HG02623 (cell line): ENCODE measurements around the gene MEAF6.
"Not testable (repeated sequence)": the region's sequence is repeated elsewhere in the genome, so short reads cannot be mapped to it uniquely, and the experiment has no call there.

ENCODE experiments used
- ATAC-seq: cut with Tn5 transposase; IDR thresholded peaks from one replicate; pipeline ENCODE4 v1.9.1; 2021; ENCODE audit warnings: moderate library complexity; ENCODE audit not compliant: unreplicated experiment

Gene MEAF6

DNA sequence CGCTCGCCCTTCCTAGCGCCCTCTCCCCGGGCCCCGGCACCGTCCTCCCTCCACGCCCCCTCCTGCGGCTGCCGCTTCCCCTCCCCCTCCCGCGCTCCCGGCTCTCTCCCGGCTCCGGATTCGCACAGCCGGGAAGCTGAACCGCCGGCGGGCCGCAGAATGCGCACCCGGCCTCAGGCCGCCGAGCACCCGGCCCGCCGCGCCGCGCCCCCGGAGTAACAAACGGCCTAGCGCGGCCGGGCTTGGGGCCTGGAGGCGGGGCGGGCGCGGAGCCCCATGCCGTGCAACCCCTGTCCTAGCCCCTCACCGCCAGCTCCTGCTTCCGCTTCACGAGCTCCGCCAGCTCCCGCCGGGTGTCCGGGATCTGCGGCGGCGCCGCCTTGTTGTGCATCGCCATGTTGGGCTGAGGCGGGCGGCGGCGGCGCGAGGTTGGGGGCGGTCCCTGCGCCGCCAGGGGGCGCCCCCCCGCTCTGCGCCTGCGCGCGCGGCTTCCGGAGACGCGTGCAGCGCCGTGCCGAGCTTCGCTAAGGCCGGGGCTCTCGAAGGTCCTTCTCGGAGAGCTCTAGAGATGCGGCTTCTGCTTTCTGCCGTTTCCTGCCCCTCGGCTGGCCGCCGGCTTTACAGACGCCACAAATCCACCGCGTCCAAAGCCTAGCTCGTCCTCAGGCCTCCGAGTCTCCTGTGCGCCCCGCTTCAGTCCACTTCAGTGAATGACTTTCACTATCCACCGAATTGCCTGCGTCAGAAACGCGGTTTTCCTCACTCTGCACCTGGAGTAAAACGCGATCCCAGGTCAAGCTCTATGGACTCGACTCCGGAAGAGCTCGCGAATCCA is at the start of gene MEAF6:
MEAF6 (minus strand) TSS at position 417 of the 835 bp plus-strand sequence; CDS start at position 397, 20 bp downstream.
- peak; percentile 87 for ATAC-seq

DNA sequence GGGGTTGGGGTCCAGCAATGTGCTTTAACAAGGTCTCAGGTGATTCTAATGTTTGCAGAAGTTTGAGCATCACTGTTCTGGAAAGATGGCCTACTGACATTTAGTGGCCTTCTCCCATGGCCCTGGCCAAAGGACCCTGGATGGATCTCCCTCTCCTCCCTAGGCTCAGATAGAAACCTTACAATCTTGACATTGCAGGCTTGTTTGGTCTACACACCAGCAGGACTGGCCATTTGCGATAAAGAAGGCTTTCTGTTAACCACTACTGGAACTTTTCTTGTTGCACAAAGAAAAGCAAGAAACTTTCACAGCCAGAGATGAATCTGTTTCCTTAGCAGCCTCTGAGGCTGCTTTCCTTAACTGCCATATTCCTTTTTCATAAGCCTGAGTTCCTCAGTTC is 48.4 kb upstream of the MEAF6 start:
- no peak for ATAC-seq

DNA sequence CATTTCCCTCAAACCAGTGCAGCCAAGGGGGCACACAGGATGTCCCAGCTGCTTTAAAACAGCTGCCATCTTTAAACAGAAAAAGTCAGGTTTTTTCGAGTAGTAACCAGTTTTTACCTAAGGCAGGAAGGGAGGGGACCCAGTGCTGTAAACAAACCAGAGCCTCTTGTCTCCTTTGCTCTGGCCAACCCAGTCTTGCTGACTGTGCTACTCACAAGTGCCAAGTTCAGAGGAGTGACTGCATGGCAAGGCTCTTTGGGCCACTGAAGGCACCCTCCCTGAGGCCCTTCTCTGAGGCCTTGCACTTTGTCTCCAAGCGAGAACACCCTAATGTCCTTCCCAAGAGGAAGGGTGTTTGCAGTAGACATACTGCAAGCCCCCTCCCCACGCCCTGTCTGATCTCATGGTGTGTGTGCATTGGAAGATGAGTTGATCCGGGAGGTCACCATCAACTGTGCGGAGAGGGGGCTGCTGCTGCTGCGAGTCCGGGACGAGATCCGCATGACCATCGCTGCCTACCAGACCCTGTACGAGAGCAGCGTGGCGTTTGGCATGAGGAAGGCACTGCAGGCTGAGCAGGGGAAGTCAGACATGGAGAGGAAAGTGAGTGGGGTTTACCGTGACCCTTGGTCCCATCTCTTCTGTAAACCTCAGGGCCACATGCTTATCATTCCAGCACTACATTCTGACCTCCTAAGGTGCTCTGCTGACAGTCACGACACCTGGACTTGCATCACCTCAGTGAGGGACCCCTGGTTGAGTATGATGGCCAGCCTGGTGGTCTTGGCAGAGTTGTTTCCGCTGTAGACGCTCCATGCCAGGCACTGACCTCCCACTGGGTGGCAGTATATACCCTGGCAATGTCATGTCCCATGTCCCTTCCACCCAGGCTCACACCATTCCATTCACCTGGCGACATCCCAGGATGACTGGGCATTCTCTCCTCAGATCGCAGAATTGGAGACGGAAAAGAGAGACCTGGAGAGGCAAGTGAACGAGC is 46.9 kb upstream of the MEAF6 start:
- ATAC-seq: no peak

DNA sequence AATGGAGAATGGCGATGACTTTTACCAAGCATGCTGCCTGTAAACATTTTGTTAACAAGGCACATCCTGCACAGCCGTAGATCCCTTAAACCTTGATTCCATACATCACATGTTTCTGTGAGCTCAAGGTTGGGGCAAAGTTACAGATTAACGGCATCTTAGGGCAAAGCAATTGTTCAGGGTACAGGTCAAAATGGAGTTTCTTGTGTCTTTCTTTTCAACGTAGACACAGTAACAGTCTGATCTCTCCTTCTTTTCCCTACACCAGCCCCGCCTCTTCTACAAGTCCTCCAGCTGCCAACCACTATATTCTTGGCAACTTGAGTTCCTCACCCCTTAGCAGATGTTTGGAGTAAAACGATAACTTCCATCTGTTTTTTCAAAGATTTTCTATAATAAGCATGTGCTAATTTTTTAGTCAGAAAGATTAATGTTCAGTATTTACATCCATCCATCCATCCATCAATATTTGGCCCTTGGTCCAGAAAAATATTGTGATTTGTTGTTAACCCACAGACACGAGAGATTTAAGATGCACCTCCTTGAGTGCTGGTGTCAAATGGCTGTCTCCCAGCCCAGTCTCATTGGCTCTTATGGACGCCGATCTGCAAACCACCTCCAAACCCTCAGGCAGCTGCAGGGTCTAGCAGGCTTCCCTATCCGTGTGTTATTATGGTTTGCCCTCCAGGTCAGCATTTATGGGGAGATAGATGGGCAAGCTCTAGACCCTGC is 46.0 kb upstream of the MEAF6 start:
- no peak for ATAC-seq

DNA sequence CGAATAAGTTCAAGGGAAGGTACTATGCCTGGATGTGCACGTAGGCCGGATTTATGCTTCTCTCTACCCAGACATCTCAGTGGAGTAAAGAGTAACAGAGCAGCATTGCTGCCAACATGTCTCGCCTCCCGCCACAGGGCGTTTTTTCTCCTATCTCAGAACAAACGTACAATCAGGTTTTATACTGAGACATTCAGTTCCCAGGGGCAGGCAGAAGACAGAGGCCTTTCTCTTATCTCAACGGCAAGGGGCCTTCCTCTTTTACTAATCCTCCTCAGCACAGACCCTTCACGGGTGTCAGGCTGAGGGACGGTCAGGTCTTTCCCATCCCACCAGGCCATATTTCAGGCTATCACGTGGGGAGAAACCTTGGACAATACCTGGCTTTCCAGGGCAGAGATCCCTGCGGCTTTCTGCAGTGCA is 45.4 kb upstream of the MEAF6 start:
- ATAC-seq: not testable (repeated sequence)

DNA sequence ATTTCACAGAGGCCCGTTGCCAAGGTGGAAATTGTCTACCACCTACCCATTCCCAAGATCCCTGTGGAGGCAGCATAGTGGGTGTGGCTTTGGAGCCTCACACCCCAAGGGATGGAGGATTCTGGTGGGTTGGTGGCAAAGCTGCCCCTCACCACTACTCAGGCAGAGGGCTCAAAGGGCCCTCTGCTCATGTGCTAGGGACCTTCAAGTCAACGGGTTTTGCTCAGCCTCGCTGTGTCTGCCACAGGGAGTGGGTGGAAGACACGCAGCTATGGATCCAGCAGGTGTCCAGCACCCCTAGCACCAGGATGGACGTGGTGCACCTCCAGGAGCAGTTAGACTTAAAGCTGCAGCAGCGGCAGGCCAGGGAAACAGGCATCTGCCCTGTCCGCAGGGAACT is 44.5 kb upstream of the MEAF6 start:
- no peak for ATAC-seq

DNA sequence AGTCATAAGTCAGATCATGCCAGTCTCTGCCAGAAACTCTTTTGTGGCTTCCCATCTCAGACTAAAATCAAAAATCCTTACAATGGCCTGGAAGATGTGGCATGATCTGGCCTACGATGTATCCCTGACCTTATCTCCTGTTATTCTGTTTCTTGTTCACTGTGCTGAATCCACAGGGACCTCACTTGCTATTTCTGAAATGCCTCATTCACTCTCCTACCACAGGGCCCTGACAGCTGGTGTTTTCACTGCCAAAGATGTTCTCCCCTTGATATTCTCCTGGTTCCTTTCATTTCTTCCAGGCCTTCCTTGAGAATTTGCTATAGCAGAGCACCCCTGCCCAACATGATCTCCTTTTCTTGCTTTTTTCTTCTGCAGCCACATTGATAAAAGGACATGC is 43.8 kb upstream of the MEAF6 start:
- ATAC-seq: no peak

DNA sequence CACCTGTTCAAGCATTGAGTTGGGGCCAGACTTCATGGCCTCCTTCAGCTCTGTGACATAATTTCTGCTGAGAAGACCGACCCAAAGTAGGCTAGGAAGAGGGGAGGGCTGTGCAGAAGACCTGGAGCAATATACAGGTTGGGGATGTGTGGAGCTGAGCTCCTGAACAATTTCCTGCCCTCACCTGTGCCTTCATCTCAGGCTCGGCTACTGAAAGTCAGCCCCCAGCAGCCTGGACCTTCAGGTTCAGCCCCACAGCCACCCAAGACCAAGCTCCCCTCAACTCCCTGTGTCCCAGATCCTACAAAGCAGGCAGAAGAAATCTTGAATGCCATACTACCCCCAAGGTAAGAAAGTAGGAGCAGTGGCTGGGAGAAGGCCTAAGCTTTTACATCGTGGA is 42.8 kb upstream of the MEAF6 start:
- ATAC-seq: no peak

DNA sequence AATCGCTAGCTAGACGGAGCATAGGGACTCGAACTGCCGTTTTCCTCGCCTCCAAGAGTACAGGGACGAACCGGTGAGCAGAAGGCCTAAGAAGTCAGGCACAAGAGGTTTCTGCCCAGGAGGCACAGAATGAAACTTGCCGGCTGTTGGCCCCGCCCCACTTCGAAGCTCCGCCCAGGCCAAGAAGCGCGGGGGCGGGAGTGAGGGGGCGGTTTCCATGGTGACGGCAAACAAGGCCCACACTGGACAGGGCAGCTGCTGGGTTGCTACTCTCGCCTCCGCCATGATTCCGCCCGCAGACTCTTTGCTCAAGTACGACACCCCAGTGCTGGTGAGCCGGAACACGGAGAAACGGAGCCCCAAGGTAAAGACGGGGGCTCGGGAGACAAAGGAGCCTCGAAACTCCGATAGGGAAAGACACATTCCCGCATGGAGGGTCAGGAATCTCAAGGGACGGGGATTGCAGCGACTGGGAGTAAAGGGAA is 42.2 kb upstream of the MEAF6 start, which contains the start of gene DNALI1:
DNALI1 (plus strand) TSS at position 229 of the 485 bp plus-strand sequence; CDS start at position 284, 55 bp downstream.
- ATAC-seq: no peak

DNA sequence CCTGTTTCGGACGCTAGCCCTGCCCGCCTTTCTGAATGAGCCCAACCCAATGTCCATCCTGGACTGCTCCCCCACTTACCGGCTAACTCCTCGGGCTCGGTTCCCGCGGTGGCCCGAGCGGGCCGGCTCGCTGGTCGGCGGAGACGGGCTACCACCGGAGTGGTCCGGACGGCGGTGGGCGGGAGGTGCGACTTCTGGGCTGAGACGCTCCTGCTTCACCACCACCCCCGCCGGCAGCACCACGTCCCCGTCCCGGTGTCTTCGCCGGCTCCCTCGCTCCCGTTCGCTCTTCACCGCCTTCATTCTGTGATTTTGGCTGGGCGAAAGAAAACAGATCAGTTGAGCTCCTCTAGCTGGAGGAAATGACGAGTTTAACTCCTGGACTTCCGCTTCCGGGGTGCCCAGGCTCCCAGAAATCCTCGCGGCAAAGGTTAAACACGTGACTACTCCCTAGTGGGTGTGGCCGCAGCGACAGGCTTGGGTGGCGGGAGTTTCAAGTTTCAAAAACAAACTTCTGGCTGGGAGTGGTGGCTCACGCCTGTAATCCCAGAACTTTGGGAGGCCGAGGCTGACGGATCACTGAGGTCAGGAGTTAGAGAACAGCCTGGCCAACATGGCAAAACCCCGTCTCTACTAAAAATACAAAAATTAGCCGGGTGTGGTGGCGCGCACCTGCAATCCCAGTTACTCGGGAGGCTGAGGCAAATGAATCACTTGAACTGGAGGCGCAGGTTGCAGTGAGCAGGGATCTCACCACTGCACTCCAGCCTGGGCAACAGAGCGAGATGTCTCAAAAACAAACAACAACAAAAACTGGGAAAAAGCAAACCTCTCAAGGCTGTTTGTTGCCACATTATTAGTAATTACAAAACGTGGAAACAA is 39.6 kb upstream of the MEAF6 start, which contains the start of gene SNIP1:
SNIP1 (minus strand) TSS at position 367 of the 882 bp plus-strand sequence; CDS start at position 303, 64 bp downstream.
- peak; percentile 74 for ATAC-seq

DNA sequence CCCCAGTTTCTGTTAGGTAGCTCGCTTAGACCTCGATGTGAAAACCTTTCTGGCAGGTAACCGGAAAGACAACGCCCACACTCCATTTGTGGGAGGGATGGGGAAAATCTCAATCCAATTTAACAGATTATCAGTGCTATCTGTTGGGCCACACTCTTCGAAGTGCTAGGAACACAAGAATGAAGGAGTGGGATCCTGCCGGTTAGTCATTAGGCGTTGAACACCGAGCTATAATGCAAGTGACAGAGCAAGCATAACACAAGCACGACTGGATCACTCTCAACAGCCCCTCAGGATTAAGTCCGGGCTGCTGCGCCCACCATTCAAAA is 39.0 kb upstream of the MEAF6 start:
- no peak for ATAC-seq

DNA sequence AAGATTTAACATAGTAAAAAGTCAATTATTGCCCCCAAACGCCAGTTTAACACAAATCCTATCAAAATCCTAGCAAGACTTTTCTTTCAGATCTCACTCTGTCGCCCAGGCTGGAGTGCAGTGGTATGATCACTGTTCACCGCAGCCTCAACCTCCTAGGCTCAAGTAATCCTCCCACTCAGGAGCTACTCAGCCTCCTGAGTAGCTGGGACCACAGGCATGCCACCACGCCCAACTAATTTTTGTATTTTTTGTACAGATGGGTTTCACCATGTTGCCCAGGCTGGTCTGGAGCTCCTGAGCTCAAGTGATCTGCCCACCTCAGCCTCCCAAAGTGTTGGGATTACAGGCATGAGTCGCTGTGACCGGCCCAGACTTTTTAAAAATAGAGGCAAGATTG is 34.8 kb upstream of the MEAF6 start:
- ATAC-seq: no peak

DNA sequence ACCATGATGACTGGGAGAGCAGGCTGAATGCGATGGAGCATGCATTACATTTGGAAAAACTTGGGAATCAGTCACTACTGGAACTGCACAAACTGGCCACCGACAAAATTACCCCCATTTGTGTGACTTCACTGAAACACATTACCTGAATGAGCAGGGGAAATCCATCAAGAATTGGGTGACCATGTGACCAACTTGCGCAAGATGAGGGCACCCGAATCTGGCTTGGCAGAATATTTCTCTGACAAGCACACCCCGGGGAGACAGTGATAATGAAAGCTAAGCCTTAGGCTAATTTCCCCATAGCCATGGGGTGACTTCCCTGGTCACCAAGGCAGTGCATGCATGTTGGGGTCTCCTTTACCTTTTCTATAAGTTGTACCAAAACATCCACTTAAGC is 30.5 kb upstream of the MEAF6 start:
- ATAC-seq: no peak

DNA sequence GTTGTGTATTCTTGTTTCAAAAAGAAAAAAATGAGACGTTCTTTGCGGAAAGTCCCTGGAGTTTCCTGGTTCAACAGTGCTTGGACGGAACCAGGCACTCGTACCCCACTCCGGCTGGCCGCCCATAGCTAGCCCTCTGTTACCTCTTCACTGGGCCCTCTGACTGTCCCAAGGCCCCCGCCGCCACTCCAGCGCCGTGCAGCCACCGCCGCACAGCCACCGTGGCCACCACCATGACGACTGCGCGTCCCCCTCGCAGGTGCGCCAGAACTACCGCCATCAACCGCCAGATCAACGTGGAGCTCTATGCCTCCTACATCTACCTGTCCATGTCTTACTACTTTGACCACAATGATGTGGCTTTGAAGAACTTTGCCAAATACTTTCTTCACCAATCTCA is 30.0 kb upstream of the MEAF6 start:
- ATAC-seq: no peak

DNA sequence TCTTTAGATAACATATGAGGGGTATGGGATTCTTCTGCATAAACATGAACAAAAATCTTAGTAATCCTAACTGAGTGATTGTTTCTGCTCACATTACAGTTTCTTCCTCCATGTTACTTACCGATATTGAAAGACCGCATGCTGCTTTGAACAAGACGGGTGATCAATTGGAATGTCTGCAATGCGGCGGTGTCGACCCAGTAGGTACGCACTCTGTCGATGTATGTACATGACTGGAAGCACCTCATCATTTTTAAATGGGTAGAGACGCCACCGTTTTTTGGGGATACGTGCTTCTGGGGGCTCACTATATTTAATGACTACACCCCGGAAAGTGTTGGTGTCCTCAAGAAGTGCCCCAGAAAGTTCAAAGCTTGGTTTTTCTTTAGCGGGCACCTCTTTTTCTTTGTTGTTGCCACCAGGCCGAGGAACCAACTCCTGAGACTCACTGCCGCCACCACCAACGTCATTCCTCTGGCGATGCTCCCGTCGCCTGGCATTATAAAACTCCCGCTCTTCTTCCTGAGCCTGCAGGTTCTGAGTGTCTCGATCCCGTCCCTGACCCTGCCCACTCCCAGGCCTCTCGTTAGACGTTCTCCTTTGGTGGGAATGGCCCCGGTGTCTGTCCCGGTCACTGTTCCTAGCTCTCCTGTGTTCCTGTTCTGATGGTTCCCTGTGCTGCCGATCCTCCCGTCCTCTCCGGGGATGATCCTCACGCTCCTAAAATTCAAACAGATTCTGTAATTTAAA is 25.6 kb upstream of the MEAF6 start:
- ATAC-seq: no peak

DNA sequence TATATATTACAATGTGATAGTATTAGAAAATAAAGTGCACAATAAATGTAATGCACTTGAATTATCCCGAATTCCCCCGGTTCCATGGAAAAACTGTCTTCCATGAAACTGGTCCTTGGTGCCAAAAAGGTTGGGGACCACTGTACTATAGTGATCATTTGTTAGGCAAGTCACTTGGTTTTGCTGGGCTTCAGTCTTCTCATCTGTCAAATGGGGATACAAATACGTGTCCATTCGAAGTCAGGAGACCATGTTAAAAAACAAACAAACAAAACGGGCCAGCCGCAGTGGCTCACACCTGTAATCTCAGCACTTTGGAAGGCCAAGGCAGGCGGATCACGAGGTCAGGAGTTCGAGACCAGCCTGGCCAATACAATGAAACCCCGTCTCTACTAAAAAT is 24.6 kb upstream of the MEAF6 start:
- ATAC-seq: not testable (repeated sequence)

DNA sequence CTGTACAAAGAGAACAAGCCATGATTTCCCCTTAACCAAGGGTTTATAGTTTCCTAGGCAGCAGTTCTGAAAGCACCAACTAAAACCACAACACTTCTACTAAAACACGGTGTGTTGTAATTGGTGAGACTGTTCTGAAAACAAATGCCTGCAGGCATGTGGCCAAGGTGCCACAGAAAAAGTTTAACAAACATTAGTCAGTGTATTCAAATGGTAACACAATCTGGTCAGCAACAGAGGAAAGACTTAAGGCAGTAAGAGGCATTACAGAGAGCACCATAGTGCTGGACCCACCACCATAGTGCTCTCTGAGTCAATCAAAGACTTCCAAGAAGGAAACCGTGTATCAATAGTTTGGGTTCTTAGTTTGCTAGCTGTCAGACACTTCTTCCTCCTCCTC is 22.8 kb upstream of the MEAF6 start:
- no peak for ATAC-seq

DNA sequence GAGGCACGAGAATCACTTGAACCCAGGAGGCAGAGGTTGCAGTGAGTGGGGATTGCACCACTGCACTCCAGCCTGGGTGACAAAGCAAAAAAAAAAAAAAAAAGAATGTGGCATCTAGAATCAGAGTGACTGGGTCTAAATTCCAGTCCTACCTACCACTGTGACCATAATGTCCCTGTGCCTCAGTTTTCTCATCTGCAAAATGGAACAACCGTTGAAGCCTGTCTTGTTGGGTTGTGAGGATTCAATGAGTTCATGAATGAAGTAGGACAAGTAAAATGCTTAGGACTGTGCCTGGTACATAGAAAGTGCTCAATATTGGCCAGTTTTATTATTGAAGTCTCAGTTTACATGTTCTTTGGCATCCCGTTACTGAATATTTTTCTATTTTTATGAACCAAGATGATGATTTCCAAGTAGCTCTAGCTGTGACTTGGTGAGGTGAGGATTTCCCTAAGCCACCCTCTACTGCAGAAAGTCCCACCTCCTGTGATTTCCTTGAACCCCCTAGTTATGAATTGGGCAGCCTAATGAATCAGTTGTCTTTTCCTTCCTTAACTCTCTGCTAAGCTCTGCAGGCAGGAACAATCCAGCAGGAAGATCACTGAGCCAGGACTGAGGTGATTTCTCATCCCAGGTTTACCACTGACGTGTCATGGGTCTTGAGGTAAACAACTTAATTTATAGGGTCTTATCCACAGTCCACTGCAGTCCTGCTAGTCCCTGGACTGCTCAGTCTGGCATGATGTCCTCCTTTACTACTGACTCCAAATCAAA is 18.9 kb upstream of the MEAF6 start:
- ATAC-seq: no peak
